GM18951 (cell line): ENCODE data around the gene C11orf98.
"Not testable (repeated sequence)": the region's sequence is repeated elsewhere in the genome, so short reads cannot be mapped to it uniquely, and the experiment has no call there.

Experiments used
- POLR2A ChIP-seq: IDR thresholded peaks from 4 replicates; pipeline ENCODE4 v1.6.1; 2011; ENCODE audit warnings: mild to moderate bottlenecking; ENCODE audit not compliant: insufficient read length, insufficient read depth; ENCODE audit errors: extremely low read depth
- in situ Hi-C: fragments of 300-500 bp; cut with MboI; formaldehyde crosslinking; loops from one replicate; pipeline ENCODE4 v1.12.0; 2022; ENCODE audit warnings: low sequenced_read_pairs, mixed read lengths, inconsistent platforms; ENCODE audit not compliant: unreplicated experiment

The C11orf98 gene

DNA sequence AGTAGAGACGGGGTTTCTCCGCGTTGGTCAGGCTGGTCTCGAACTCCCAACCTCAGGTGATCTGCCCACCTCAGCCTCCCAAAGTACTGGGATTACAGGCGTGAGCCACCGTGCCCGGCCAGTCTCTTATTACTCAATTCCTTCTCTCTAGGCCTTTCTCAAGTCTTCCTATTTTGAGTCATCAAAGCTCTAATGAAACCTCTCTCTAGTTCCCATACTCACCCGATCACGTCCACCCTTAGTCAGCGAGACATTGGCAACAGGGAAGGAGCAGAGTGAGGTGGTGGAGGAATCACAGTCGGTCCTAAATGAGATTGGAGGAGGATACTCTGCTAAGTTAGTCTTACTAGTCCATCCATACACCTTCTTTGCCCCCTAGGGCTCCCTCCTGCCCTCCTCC is 37.2 kb upstream of the C11orf98 start:
- in situ Hi-C loops, result no loop called here
- TF ChIP-seq POLR2A, result no peak

DNA sequence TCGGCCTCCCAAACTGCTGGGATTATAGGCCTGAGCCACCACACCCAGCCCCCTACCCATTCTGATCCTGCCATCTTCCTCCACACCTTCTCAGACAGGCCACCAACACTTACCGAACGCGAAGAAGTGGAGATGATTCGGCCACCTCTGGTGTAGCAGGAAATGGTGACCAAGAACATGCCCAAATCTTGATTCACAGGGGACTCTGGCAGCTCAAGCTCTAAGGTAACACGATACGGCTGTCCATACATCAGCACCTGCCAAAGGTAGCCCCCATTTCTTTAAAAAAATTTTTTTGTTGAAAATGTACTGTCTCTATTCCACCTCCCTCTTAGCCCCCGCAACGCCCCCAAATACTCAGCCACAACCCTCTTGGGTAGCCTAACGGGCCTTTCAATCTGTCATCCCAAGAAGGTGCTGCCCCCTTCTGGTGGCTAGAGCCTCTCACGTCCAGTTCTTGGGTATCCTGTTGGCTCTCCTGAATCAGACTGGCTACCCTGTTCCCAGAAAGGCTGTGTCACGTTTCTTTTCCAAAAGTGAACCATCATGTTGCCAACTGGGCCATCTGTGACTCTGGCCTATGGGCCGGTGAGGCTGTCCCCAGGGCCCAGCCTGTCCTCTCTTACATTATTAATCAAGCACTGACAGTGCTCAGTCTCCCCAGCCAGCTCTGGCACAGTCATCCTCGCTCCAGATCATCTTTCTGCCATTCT is 29.6 kb upstream of the C11orf98 start:
- no peak for TF ChIP-seq POLR2A
- in situ Hi-C loops, result no loop called here

GRCh38 chr11:62693624-62694023 is 28.6 kb upstream of the C11orf98 start:
- in situ Hi-C loops, result not testable (repeated sequence)

DNA sequence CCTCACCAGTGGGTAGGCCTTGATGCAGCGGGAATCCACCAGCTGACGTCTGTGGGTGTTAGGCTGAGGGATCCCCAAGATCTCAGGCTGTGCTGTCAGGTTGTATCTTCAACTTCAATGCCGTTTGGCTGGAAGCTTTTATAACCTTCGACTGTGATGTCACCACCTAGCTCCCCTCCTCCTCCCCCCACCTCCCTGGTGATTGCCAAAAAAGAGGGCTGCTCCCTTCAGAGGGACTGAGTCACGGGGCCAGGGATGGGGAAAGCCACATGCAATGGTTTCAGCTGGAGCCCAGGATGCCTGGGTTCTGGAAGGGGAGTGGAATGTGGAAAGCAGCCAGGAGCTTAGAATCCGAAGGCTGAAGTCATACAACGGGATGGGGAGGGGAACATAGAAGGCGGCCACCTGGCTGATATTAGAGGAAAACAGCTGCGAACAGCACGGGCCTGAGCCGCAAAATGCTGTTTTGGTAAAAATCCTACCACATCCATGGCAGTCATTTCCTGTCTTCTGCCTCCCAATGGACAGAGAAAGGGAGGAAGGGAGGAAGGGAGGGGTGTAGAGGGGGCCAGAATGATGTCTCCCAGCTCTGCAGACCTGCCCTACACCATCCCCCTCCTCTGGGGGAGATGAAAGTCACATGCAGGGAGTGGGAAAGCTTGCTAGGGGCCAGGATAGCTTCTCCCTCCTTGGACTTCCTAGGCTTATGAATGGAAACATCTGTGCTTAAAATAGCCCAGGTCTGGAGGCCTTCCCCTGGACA is 24.6 kb upstream of the C11orf98 start, which contains the start of gene LRRN4CL:
Gene LRRN4CL, minus strand, starts transcription at position 110 of the 763 bp plus-strand sequence. CDS start 1,022 bp downstream, outside the sequence.
- in situ Hi-C loops, result no loop called here
- TF ChIP-seq POLR2A, result no peak

DNA sequence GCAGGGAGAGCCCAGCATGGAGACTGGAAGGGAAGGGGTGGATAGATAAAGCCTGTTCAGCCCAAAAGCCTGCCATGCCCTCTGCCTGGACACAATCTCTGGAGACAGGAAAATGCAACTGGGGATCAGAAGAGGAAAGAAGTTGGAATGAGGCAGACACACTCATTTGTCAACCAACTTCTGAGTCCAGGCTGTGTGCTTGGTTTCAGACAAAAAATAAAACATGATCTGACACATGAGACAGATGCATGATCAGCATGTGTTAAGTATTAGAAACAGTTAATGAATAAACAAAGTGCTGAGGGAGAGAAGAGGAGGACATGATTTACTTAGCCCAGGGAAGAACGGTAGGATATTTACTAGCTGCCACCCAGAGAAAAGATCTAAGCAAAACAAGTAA is 23.5 kb upstream of the C11orf98 start:
- TF ChIP-seq POLR2A, result no peak
- in situ Hi-C loops, result no loop called here

DNA sequence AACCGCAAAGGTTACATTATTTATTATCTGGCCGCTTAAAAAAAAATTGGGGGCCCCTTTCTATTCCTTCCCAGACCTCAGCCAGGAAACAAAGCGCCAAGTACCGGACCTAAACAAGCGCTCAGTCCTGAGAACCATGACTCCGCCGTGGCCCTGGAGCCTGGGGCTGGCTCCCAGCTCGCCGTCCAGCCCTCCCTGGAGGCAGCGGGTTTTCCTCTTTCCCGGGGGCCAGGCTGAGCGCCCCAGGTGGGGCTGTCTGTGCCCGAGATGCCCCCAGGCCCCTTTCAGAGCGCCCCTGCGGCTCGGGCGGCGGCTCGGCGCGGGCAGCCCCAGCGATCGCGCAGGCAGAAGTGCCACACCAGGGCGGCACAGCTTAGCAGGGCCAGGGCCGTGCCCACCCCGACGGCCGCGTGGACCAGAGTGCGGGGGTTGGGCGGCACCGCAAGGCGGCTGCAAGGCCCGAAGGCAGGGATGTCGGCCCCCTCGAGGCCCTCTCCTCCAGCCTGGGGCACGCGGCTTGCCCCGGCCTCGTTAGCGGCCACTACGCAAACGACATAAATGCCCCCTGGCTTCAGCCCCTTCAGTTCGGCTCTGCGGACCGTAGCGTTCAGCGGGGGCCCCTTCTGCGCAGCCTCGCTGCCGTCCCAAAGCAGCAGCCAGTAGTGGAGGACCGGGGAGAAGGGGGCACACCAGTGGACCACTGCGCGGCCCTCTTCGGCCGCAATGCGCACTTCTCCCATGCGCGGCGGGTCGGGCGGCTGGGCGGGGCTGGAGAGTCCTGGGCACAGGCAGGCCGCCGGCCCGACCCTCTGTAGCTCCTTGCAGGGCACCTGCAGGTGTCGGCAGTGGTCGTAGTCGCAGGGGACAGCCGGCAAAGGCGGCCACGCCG is 22.7 kb upstream of the C11orf98 start:
- TF ChIP-seq POLR2A, result no peak
- in situ Hi-C loops, result no loop called here

DNA sequence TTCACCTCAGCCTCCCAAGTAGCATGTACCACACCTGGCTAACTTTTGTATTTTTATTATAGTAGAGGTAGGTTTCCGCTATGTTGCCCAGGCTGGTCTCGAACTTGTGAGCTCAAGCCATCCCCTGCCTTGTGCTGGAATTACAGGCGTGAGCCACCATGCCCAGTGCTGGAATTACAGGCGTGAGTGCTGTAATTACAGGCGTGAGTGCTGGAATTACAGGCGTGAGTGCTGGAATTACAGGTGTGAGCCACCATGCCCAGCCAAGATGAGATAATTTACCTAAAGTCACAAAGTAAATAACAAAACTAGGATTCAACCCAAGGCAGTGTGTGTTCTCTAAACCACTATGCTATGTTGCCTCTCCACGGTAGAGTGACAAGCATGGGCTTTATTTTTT is 17.5 kb upstream of the C11orf98 start:
- no peak for TF ChIP-seq POLR2A
- in situ Hi-C loops, result no loop called here

DNA sequence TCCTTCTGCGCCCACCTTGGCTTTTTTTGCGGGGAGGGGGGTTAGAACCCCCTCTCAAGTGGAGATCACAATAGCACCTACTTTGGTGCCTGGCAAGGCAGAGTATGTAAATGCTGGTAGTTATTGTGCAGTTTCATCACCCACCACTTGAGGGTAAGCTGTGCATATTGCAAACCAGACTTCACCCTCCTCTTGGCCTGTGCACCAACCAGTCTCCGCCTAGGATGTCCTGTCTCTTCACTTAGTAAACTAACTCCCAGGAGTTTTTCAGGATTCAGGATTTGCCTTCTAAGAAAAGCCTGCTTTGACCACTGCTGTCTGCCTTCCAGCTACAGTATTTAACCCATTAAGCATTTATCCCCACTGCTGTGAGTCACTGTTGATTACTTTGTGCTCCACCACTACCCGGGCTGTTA is 15.8 kb upstream of the C11orf98 start:
- in situ Hi-C loops, result no loop called here
- no peak for TF ChIP-seq POLR2A

DNA sequence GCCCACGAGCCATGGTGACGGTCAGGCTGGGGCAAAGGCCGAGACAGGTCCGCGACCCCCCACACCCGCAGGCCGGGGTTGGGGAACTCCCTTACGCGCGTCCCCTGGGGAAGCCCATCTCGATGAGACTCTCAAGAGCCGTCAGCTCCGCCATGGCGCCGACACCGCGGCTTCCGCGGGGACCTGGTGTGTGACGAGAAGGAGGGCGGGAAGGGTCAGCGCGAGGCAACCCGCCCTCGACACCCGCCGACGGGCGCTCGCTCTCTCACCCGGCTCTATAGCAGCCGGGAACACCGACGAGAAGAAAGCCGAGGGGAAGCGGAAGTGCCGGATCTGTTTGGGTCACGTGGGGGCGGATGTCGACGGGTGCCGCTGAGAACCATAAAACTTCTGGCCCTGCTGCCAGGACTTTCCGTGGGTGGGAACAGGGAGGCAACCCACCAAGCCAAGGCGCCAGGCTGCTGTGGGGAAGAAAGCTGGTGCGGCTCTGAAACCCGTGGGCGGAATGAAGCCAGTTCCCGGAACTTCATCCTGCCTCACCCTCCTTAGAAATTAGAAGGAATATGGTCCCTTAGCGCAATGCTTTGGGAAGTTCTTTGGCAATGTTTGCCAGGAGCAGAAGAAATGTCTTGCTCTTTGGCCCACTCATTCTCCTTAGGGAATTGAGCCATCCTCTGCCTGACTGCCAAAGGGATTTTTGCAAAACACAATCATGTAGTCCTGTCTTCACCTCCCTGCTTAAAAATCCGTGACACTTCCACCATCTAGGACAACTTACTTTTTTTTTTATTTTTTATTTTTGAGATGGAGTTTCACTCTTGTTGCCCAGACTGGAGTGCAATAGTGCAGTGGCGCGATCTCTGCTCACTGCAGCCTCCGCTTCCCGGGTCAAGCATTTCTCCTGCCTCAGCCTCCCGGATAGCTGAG is 14.0 kb upstream of the C11orf98 start, which contains the start of gene UBXN1:
Gene UBXN1, minus strand, starts transcription at position 304 of the 927 bp plus-strand sequence. Its CDS starts 150 bp downstream, at position 154.
- in situ Hi-C loops, result no loop called here
- peak; percentile 84 for TF ChIP-seq POLR2A

DNA sequence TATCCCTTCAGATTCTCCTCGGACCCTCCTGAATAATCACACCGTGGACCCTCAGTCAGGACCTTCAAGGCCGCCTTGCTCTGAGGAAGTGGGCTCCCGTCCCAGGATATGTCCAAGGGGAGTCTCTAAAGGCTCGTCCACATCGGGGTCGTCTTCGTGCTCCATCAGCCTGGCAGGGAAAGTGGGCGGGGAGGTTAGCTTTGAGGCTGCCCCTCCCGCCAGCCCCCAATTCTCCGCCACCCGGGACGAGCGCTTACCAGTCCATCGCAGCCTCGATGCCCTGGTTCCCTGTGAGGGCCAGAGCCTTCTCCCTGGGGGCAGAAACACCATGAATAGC is 13.4 kb upstream of the C11orf98 start:
- in situ Hi-C loops, result no loop called here
- TF ChIP-seq POLR2A, result no peak

- no peak for TF ChIP-seq POLR2A
- in situ Hi-C loops, result no loop called here
Measured at GRCh38 chr11:62677714-62678113, 12.7 kb upstream of the C11orf98 start.

DNA sequence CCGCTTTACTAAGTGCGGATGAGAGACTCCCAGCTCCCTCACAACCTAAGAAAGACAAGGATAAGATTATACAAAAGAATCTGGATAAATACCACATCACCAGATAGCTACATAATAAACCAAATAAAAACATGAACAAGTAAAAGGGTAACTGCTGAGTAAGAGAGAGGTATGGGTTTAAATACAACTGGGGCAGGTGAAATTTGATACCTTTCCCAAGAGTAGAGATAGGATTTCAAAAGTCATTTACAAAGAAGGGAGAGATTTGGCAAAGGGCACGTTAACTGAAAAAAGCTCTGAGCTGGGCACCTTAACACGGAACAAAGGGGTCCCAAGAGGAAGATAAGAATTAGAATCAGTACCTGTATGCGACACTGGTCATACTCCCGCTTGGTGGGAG is 12.1 kb upstream of the C11orf98 start:
- in situ Hi-C loops, result no loop called here
- no peak for TF ChIP-seq POLR2A

DNA sequence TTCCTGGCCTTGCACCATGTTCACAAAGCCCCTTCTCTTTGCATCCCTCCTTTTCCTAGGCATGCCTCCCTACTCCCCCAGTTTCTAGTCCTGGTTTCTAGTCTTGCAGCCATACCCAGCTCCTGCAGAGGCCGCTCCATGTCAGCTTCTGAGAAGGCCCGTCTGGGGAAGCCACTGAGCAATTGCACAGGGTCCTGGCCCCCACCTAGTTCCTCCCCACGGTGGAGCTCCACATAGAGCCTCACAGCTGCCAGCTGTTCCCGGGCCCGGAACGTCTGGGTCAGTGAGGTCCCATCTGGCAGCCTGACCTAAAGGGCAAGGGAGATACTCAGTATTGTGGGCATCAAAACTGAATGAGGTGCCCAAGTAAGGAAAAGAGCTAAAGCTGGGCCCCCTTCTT is 11.7 kb upstream of the C11orf98 start:
- no peak for TF ChIP-seq POLR2A
- in situ Hi-C loops, result no loop called here

GRCh38 chr11:62675415-62675814 is 10.4 kb upstream of the C11orf98 start:
- in situ Hi-C loops, result not testable (repeated sequence)
